NCI-H1092 treated with DMSO at 0.1 percent for 48 hours (cell line): ENCODE results near the gene GPR83.
"Not testable (repeated sequence)": the region's sequence is repeated elsewhere in the genome, so short reads cannot be mapped to it uniquely, and the experiment has no call there.

Experiments
- DNase-seq: peaks from one replicate; lab custom pipeline; 2025; lab: John Stamatoyannopoulos, UW

Gene GPR83

GRCh38 chr11:94370576-94370975 is 30.6 kb downstream of the GPR83 start:
- DNase-seq = not testable (repeated sequence)

DNA sequence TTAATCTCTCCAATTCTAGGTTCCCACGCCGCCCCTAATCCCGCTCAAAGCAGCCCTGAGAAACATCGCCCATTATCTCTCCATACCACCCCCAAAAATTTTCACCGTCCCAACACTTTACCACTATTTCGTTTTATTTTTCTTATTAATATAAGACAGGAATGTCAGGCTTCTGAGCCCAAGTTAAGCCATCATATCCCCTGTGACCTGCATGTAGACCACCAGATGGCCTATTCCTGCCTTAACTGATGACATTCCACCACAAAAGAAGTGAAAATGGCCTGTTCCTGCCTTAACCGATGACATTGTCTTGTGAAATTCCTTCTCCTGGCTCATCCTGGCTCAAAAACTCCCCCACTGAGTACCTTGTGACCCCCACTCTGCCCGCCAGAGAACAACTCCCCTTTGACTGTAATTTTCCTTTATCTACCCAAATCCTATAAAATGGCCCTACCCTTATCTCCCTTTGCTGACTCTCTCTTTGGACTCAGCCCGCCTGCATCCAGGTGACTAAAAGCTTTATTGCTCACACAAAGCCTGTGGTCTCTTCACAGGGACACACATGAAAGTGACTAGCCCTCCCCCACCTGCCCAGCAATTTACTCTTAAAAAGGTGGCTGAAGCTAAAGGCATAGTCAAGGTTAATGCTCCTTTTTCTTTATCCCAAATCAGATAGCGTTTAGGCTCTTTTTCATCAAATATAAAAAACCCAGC is 50.2 kb downstream of the GPR83 start:
- not testable (repeated sequence) for DNase-seq

DNA sequence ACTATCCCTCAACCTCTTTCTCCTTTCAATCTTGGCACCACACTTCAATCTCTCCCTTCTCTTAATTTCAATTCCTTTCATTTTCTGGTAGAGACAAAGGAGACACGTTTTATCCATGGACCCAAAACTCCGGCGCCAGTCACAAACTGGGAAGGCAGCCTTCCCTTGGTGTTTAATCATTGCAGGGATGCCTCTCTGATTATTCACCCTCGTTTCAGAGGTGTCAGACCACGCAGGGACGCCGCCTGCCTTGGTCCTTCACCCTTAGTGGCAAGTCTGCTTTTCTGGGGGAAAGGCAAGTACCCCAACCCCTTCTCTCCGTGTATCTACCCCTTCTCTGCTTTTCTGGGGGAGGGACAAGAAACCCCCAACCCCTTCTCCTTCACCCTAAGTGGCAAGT is 54.9 kb downstream of the GPR83 start:
- DNase-seq = not testable (repeated sequence)

- DNase-seq = no peak
These were observed 57.7 kb downstream of the GPR83 start for GRCh38 chr11:94343495-94343894.

DNA sequence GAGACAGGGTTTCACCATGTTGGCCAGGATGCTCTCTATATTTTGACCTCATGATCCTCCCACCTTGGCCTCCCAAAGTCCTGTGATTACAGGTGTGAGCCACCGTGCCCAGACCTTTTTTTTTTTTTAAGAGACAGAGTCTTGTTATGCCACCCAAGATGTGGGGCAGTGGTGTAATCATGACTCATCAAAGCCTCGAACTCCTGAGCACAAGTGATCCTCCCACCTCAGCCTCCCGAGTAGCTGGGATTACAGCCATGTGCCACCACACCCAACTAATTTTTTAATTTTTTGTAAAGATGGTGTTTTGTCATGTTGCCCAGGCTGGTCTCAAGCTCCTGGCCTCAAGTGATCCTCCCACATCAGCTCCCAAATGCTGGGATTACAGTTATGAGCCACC is 59.0 kb downstream of the GPR83 start:
- DNase-seq = no peak

DNA sequence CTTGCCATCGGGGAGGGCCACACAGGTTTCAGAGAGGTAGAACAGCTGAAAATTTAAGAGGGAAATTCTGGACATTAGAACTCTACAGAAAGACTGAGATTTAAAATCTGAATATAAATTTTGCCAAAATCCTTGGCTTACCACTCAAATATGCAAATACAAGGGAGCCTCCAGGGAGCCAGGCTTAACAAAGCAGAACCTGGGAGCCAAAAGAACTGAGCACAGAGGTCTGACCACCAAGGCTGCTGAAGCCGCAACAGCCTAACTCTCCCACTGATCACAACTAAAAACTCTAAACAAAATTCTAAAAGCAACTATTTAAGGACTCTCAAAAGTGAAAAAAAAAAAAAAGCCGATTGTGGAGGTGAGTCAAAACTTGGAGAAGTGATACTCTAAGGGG is 62.6 kb downstream of the GPR83 start:
- DNase-seq = no peak

DNA sequence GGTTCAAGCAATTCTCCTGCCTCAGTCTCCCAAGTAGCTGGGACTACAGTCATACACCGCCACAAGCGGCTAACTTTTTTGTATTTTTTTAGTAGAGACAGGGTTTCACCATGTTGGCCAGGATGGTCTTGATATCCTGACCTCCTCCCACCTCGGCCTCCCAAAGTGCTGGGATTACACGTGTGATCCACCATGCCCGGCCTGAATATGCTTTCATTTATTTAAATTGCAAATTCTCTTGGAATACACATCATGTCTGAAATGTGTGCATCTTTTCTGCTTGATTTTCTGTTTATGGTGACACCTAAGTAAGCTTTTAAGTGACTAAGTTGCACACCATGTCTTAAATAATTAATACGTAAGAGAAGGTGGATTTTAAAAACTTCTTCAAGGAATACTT is 65.2 kb downstream of the GPR83 start:
- DNase-seq = no peak

DNA sequence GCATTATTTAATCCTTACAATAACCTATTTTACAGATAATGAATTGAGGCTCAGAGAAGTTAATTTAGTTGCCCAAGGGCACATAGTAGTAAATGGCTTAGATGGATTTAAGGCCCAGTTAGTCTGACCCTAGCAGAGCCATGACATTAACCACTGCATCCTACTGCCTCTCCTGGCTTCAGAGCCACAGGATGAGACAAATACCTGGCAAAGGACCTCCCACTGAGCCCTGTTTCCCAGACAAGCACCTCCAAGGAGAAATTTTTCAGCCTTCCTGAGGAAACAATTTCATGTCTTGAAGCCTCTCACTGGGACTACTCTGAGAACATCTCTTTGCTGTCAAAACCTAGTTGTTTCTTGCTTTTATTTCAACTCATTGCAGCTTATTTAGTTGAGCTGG is 68.4 kb downstream of the GPR83 start:
- no peak for DNase-seq

DNA sequence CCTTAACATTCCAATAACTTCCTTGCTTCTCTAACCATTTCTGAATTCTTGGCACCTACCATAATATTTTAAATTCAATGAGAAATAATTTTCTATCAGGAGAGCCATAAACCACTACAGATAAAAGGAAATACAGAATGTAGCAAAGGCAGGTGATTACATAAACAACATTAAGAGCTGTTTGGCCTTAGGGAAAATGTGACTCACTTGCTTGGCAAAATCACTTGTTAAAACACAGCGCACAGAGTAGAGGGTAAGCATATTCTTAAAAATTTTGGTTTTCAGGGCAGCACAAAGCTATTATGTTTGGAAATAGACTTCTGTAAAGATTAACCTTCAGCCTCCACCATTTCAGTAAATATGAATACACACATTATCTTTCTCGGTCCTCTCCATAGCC is 70.4 kb downstream of the GPR83 start:
- no peak for DNase-seq

GRCh38 chr11:94329501-94329900 is 71.7 kb downstream of the GPR83 start:
- DNase-seq = no peak

DNA sequence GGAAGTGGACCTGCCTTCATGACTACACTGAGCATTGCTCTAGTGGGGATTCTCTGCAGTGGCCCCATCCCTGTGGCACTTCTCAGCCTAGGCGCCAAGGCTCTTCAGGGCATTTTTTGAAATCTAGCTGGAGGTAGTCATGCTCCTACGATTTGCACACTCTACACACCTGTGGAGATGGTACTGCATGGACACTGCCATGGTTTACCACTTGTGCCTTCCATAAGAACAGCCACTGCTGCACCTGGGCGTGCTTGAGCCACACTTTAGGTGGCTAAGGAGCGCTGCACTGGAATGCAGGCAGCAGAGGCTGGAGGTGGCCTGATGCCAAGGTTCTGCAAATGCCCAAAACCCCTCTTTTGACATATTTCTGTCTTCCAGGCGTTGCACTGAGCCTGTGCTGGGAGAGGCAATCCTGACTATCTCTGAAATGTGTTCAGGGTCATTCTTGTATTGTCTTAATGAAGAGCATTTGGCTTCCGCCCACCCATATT is 72.6 kb downstream of the GPR83 start:
- no peak for DNase-seq
